HTR-8/SVneo (cell line): ENCODE measurements around the gene GALNT9.
"Not testable (repeated sequence)": the region's sequence is repeated elsewhere in the genome, so short reads cannot be mapped to it uniquely, and the experiment has no call there.

Experiments used
- DNase-seq: peaks from one replicate; pipeline ENCODE4 v3.0.0; 2011; ENCODE audit warnings: low spot score, mixed read lengths; ENCODE audit not compliant: insufficient read length
- FAIRE-seq: peaks from 2 replicates; lab custom pipeline; 2011; peaks lifted over from hg19 to GRCh38; lab: Jason Lieb, UNC

The GALNT9 gene

DNA sequence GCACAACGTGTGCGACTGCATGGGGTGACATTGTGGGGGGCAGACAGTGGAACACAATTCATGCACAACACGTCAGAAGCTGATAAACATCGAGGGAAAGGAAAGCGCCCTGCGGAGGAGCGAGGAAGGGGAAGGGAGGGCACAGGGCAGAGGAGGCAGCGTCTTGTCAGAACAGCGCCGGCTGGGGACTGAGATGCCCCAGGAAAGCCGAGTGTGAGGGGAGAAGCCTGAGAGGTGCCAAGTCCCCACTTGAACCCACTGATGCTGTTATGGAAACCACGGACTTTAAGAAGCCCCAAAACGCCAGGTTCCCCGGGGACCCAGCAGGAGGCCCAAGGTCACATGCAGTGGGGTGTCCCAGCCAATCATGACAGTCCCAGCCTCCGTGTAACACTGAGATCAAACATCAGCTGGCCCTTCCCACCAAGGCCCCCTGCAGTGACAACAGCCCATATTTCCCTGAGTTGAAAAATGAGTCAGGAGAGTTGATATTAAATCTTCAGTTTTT lies 70.0 kb downstream of the GALNT9 start:
- no peak for DNase-seq

DNA sequence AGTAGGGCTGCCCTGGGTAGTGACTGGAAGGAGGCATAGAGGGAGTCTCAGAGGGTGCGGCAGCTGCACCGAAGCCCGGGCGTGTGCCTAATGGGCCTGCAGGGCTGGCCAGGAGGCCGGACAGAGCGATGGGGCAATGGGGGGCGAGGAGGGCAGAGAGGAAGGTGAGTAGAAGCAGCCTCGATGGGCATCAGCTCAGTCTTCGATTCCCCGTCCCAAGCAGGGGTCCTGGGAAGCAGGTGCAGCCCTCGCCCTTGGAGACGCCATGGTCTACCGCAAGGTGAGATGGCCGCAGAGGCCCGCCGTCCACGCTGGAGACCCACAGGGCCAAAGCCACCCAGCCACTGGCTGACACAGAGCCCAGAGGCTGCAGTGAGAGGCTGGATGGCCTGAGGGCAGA lies 70.8 kb downstream of the GALNT9 start:
- FAIRE-seq, result no peak
- DNase-seq, result no peak

More for the DNA sequence above, 70.0 kb downstream of the GALNT9 start:
- no peak for FAIRE-seq

DNA sequence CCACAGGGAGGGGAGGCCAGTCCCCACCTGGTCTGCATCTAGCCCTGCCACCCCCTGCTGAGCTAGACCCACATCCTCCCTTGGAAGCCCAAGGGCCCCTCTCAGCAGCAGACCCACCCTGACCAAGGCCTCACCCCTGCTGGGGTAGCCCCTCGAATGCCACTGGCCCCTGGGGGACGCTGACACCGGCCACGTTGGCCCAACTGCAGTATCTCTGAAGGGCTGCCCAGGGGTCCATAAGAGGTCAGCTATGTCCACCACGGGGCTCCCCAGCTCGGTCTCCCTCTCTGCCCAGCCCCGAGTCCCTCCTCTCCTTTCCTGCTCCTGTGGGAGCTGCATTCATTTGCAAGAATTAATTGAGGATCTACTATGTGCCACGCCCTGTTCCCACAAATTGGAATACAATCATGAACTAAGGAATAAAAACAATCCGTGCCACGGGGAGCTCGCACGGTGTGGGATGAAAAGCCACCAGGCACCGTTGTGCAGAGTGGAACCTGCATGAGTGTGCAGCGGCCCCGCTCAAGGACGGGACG lies 71.4 kb downstream of the GALNT9 start:
- DNase-seq (no peak), FAIRE-seq (no peak)

DNA sequence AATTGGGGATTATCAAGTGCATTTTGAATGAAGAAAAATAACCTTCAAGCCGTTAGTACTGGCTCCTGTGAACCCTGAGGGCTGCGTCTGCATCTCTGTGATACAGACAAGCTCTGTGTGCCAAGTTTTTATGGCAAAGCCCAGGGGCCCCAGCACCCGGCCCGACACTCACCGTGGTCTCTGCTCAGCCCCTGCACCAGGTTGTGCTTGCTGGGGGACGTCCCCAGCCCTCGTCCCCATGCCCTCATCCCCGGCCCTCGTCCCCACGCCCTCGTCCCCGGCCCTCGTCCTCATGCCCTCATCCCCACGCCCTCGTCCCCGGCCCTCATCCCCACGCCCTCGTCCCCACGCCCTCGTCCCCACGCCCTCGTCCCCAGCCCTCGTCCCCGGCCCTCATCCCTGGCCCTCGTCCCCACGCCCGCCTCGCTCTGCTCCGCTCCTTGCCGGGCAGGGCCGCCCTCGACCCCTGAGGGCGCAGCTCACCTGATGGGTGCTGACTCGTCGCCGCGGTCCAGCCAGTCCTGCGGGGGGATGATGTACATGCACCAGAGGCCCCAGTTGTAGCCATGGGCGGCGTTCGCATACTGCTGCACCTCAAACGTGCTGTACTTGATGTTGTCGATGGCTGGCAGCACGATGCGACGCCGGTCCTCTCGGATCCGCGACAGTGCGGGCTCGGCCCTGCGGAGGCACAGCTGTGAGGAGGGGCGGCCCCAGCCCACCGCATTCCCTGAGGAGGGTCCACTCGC lies 72.0 kb downstream of the GALNT9 start:
- no peak for FAIRE-seq
- no peak for DNase-seq

DNA sequence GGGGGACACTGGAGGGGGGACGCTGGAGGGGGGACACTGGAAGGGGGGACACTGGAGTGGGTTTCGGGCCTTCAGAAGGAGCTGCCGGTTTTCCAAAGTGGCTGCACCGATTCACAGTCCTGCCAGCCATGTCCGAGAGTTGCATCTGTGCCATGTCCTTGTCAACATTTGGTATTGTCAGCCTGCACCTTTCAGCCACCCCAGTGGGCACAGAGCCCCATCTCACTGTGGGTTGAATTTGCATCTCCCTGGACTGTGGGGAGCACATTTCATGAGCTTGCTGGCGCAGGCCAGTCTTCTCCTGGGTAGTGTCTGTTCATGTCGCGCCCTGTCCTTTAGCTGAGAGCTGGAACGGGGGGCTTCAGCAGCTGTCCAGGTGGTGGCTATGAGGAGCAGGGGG lies 72.7 kb downstream of the GALNT9 start:
- no peak for DNase-seq
- no peak for FAIRE-seq

DNA sequence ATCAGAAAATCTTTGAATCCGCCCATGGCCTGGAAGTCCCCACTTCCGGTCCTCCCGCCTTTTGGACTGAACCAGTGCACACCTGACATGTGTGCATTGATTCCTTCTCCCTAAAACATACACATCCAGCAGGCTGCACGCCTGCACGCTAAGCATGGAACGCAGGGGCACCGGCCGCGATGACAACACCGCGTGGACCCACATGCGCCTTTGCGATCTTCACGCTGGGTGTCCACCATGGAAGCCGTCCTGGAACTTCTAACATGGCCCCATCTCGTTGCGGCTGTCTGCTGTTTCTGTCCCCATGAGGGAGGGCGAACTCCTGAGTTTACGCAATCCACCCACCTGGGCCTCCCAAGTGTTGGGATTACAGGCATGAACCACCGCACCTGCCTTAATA lies 73.7 kb downstream of the GALNT9 start:
- FAIRE-seq, result no peak

DNA sequence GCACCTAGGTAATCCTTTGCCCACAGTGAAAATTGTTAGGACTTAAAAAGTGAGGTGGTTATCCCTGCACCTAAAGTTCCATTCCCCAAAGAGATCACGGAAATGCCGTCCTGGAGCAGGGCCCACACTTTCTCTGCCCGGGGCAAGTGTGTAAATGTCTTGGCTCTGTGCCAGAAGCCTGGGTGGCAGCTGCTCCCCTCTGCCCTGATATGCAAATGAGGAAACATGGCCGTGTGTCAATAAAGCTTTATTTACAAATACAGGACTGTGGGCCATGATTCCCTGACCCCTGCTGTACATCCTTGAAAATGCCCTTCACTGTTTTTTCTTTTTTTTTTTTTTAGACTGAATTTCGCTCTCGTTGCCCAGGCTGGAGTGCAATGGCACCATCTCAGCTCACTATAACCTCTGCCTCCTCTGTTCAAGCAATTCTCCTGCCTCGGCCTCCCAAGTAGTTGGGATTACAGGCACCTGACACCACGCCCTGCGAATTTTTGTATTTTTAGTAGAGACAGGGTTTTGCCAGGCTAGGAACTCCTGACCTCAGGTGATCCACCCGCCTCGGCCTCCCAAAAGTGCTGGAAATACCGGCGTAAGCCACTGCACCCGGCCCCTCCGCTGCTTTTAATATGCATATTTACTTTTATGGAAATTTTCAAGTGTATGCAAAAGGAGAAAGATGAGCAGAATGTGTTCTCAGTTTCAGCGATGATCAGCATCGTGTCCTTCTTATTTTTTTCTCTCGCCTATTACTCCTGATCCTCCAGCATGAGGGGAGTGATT lies 75.5 kb downstream of the GALNT9 start:
- no peak for DNase-seq
- no peak for FAIRE-seq

More for the DNA sequence above, 73.7 kb downstream of the GALNT9 start:
- no peak for DNase-seq

DNA sequence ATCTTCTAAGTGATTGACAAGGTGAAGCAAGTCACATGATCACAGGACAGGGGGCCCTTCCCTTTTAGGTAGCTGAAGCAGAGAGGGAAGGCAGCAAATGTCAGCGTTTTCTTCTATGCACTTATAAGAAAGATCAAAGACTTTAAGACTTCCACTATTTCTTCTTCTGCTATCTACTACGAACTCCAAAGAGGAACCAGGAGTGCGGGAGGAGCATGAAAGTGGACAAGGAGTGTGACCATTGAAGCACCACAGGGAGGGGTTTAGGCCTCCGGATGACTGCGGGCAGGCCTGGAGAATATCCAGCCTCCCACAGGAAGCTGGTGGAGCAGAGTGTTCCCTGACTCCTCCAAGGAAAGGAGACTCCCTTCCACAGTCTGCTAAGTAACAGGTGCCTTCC lies 76.4 kb downstream of the GALNT9 start:
- not testable (repeated sequence) for DNase-seq, FAIRE-seq

DNA sequence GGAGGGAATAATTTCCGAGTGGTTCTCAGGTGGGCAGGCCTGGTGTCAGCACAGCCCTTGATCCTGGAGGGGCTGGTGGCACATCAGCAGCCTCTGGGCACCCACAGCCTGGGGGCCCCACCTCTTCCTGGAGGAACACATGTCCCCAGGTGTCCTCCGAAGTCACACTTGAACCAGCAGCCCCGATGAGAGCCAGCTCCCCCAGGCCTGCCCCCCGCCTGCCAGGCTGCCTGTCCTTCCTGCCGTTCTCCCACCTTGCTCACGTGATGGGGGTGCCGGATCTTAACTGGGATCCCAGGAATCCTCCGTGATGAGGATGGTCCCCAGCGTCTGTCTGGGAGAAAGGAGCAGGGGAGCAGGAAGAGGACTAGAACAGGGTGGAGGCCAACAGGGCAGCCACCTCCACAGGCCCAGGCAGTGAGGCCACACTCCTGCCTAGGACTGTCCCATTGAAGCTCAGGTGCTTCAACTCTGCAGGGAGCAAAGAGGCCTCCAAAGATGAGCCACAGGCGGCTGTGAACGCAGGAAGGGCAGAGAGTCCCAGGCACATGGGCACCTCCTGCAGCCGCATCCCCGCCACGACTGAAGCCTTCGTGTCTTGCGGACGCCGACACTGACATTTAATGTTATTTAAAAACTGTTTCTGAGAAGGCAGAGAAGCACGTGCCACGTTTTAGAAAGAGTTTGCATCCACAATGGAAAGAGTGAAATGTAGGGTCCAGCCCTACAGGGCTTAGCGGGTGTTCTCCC lies 77.5 kb downstream of the GALNT9 start:
- FAIRE-seq, result no peak
- DNase-seq, result no peak

DNA sequence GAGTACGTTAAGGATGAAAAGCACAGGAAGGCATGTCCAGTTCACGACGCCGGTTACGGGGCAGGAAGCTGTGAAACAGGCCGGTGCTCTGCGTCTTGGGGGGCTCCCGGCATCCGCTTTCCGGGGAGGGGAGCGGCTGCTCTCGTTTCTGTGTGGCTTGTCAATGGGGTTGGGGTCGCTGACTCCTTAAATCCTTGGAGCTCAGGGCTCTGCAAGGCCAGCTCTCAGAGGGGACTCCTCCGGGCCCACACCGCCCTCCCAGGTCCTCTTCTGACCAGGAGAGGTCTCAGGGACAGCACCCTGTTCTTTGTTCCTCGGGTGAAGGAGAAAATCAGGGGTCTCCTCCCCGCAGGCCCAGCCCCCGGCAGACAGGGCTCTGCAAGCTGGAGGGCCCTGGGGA lies 78.1 kb downstream of the GALNT9 start:
- no peak for FAIRE-seq

DNA sequence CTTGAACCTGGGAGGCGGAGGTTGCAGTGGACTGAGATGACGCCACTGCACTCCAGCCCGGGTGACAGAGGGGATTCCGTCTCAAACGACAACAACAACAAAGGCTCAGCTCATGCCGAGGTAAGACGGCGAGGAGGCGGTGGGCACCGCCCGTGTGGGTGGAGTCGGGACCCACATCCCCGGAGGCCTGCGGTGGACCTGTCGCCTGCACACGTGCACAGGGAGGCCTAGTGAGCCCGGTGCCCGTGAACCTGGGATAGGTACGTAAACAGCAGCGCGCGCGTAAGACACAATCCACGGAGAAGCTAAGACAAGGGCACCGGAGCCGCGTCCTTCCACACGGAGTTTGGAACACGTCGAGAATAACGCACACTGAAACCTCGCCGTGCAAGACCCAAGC lies 78.7 kb downstream of the GALNT9 start:
- FAIRE-seq (no peak), DNase-seq (no peak)

More for the DNA sequence above, 78.1 kb downstream of the GALNT9 start:
- no peak for DNase-seq

DNA sequence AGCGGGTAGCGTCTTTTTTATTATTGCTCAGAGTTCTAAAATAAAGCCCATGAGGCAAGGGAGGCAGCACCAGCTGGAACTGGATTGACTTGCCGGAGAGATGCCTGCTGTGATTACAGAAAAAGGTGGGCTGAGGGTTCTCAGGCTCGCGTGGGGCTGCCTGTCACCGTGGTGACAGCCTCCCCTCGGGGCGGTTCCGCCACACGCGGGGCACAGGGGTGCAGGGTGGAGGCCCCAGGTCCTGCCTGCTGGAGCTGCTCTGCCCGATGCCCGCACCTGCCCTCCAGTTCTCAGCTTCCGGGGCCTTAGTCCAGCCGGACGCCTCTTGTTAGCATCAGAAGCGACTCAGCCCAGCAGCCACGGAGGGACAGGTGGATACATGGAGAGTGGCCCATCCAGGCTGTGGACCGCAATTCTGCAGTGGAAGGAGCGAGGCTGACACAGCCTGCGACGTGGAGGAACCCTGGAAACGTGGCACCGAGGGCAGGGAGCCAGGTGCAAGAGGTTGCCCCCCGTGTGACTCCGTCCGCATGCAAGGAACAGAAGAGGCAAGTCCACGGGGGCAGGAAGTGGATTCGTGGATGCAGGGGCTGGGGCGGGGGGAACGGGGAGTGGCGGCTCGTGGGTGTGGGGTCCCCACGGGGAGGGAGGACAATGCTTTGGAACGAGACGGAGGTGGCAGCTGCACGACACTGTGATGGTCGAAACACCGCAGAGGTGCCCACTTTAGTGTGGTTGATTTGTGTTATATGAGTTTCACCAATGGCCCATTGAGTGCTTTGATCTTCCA lies 79.5 kb downstream of the GALNT9 start:
- FAIRE-seq (no peak), DNase-seq (no peak)

DNA sequence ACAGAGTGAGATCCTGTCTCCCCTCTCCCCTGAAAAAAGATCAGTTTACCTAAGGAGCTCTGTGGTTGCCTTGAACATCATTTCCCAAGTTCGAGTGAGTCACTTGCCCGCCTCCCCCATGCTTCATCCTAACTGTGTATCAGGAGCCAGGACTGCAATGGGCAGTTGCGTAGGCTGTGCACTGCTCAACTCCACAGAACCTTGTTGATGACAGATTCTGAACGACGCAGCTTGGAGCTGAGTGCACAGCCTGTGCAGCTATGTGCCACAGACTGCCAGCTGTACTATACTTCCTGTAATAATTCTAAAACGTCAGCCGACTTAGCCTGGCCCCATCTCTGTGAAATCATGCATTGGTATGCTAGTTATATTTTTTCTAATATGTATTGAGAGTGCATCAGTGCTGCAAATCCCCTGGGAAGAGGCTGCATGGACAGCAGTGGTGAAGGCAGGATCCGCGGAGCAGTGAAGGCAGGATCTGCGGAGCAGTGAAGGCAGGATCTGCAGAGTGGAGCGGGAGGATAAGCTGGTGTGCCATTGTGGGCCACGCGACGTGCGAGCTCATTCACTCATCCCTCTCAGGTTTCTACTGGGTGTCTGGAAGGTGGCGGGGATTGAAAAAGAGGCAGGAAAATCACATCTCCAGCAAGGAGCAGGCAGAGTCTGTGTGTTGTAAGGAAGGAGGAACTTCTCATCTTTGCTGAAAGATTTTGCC lies 80.8 kb downstream of the GALNT9 start:
- no peak for DNase-seq
- FAIRE-seq, result no peak

DNA sequence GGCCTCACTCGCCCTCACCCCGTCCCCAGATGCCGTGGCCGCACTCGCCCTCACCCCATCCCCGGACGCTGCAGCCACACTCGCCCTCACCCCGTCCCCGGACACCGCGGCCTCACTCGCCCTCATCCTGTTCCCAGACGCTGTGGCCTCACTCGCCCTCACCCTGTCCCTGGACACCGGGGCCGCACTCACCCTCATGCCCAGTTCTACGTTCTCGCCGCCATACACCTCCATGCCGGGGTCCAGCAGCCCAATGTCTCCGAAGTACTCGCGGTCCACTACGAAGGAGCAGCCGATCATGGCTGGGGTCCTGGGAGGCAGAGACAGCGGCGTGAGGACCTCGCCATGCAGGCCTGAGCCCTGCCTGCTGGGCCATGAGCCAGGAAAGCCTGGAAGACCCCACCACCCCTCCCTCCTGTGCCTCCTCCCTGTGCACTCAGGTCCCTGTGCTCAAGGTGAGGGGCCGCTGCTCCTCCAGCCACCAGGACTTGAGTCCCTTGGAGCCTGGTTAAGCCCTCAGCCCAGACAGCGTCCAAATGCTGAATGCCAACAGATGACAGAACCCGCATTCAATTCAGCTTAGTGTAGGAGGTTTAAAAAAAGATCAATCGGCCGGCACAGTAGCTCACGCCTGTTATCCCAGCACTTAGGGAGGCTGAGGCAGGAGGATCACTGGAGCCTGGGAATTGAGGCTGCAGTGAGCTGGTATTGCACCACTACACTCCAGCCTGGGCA lies 81.5 kb downstream of the GALNT9 start:
- DNase-seq (no peak), FAIRE-seq (no peak)

DNA sequence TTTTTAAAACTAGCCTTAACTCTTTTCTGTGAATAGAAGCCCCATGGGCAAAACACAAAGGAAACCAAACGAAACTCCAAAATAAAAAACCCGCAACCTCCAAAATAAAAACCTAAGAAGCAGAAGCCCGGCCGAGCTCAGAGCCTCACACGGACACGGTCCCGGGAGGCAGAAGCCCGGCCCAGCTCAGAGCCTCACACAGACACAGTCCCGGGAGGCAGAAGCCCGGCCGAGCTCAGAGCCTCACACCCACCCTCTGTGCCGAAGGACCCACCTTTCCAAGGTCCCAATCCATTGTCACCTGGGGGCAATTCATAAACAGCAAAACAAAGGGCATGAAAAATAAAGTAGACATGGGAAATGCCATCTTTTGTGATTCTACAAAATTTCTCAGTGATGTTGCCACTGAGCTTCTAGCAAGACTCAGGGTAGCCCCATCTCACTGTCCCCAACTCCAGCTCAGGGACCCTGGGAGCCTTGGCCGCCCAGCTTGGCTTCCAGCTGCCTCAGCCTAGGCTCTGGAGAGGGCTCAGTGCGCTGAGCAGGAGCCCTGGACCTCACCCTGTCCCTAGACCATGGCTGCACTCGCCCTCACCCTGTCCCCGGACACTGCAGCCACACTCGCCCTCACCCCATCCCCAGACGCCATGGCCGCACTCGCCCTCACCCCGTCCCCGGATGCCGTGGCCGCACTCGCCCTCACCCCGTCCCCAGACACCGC lies 82.2 kb downstream of the GALNT9 start:
- FAIRE-seq (no peak), DNase-seq (no peak)

DNA sequence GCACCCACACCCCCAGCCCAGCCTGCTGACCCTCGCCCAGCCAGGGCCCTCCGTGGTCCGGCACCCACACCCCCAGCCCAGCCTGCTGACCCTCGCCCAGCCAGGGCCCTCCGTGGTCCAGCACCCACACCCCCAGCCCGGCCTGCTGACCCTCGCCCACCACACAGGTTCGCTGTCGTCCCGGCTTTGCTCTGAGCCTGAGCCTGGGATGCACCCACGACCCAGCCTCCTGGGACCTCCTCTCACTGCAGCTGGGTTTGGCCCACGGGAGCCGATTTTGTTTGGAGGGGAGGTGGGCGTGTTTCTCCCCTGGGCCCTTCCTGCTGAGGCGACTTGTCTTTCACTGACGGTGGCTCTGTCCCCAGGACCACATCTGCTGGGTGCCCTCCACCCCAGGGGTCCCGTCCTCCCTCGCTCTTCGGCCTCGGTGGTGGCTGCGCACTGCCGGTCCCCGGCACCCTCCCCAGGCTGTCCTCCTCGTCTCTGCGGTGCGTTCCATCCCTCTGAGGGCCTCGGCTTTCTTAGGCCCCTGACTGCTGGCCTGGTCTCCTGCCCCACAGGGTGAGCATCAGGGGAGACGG lies 83.8 kb downstream of the GALNT9 start:
- no peak for FAIRE-seq

DNA sequence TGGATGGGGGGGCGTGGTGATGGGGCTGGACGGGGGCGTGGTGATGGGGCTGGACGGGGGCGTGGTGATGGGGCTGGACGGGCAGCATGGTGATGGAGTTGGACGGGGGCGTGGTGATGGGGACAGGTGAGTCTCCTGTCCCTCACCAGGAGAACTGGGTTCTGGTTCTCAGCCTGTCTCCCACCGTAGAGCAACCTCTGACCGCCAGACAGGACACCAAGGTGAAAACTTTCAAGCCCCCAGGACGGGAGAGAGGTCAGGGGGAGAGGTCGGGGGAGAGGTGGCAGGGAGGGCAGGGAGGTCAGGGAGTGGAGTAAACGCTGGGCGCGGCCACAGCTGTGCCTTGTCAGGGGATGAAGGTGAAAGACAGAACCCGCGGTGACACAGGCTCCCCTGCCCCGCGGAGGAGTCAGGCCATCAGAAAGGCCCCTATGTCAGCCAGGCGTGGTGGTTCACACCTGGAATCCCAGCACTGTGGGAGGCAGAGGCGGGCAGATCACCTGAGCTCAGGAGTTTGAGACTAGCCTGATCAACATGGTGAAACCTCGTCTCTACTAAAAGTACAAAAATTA lies 84.6 kb downstream of the GALNT9 start:
- peak; percentile 16 for FAIRE-seq
- DNase-seq, result no peak

More for the DNA sequence above, 83.8 kb downstream of the GALNT9 start:
- no peak for DNase-seq
